CD14-positive monocyte (primary cell): Measurements from ENCODE around the gene STAMBPL1. TPM values are rescaled to one million over a fixed set of nuclear protein-coding genes. Genes with fewer than 3 reads are reported as not detected.

Source experiments
- DNase-seq, 3 donors: peaks; one replicate each; pipeline ENCODE4 v3.0.0-alpha.2; 2011 to 2022
- H2AFZ ChIP-seq: 2 replicates; pipeline ENCODE4 v1.6.0; 2012; ENCODE audit warnings: mild to moderate bottlenecking, low read depth, low read length, inconsistent platforms; ENCODE audit not compliant: insufficient read depth, poor library complexity, severe bottlenecking
- H3K27ac ChIP-seq, 2 donors: 1 replicate in 1 of 2; 2 replicates in 1 of 2; pipeline ENCODE4 v1.5.1; 2012 to 2013; ENCODE audit warnings: low read length in 2 of 2, control low read depth in 1 of 2, inconsistent platforms in 1 of 2, low read depth in 1 of 2, mild to moderate bottlenecking in 1 of 2
- H3K27me3 ChIP-seq, 2 donors: one replicate each; pipeline versions ENCODE4 v1.6.0 to v1.6.1; 2011 to 2013; ENCODE audit warnings: low read length in 2 of 2; ENCODE audit not compliant: control insufficient read depth in 2 of 2, insufficient read depth in 2 of 2
- H3K36me3 ChIP-seq, 2 donors: replicated peaks in 1 of 2; 1 replicate in 1 of 2; 2 replicates in 1 of 2; pipeline versions ENCODE4 v1.5.1 to v1.6.1; 2012 to 2013; ENCODE audit warnings: low read length in 2 of 2, control low read depth in 1 of 2, inconsistent platforms in 1 of 2, mild to moderate bottlenecking in 1 of 2; ENCODE audit not compliant: insufficient read depth in 2 of 2, control insufficient read depth in 1 of 2
- H3K4me1 ChIP-seq, 2 donors: 1 replicate in 1 of 2; 2 replicates in 1 of 2; pipeline versions ENCODE4 v1.5.1 to v1.6.1; 2012 to 2013; ENCODE audit warnings: low read length in 2 of 2, control low read depth in 1 of 2, inconsistent platforms in 1 of 2, mild to moderate bottlenecking in 1 of 2, moderate library complexity in 1 of 2; ENCODE audit not compliant: insufficient read depth in 2 of 2, control insufficient read depth in 1 of 2
- H3K4me2 ChIP-seq: replicated peaks from 2 replicates; pipeline ENCODE3; 2012; ENCODE audit warnings: low read length, moderate library complexity, mild to moderate bottlenecking; ENCODE audit not compliant: poor library complexity, severe bottlenecking; ENCODE audit errors: extremely low read depth
- H3K4me3 ChIP-seq, 3 experiments: fragments of 200-600 bp in 1 of 3; sonication (generic) in 1 of 3; replicated peaks in 1 of 3; 1 replicate in 2 of 3; 2 replicates in 1 of 3; pipeline ENCODE4 v1.5.1; 2011 to 2013; ENCODE audit warnings: low read length in 3 of 3, mild to moderate bottlenecking in 3 of 3, control low read depth in 2 of 3, low read depth in 2 of 3, inconsistent platforms in 1 of 3, moderate library complexity in 1 of 3
- H3K79me2 ChIP-seq: 2 replicates; pipeline ENCODE4 v1.6.0; 2012; ENCODE audit warnings: mild to moderate bottlenecking, control low read depth, inconsistent platforms, low read length, moderate library complexity; ENCODE audit not compliant: insufficient read depth
- H3K9ac ChIP-seq: 2 replicates; pipeline ENCODE4 v1.6.0; 2017; ENCODE audit warnings: low read length, mild to moderate bottlenecking; ENCODE audit not compliant: insufficient read depth, poor library complexity, severe bottlenecking
- H3K9me3 ChIP-seq, 2 donors: replicated peaks in 1 of 2; 1 replicate in 1 of 2; 2 replicates in 1 of 2; pipeline versions ENCODE4 v1.5.1 to v1.6.1; 2012 to 2013; ENCODE audit warnings: low read length in 2 of 2, control low read depth in 1 of 2; ENCODE audit not compliant: control insufficient read depth in 1 of 2, insufficient read depth in 1 of 2
- H4K20me1 ChIP-seq: 2 replicates; pipeline ENCODE4 v1.6.0; 2012; ENCODE audit warnings: mild to moderate bottlenecking, low read length, control low read depth, moderate library complexity; ENCODE audit not compliant: insufficient read depth
- H3K27ac Mint-ChIP-seq, 7 donors: one replicate each; pipeline ENCODE4 v1.8.0; 2020; ENCODE audit warnings: mild to moderate bottlenecking in 7 of 7, mixed read lengths in 7 of 7, moderate library complexity in 6 of 7, inconsistent platforms in 2 of 7
- H3K27me3 Mint-ChIP-seq, 3 donors: one replicate each; pipeline ENCODE4 v1.8.0; 2021 to 2022; ENCODE audit warnings: low read depth in 3 of 3, mild to moderate bottlenecking in 3 of 3, mixed read lengths in 3 of 3, moderate library complexity in 3 of 3, inconsistent platforms in 1 of 3
- H3K36me3 Mint-ChIP-seq, 2 donors: one replicate each; pipeline ENCODE4 v1.8.0; 2020; ENCODE audit warnings: mixed read lengths in 2 of 2, inconsistent platforms in 1 of 2, mild to moderate bottlenecking in 1 of 2
- H3K4me1 Mint-ChIP-seq: one replicate; pipeline ENCODE4 v1.8.0; 2020; ENCODE audit warnings: mild to moderate bottlenecking, mixed read lengths
- H3K4me3 Mint-ChIP-seq, 2 donors: one replicate each; pipeline ENCODE4 v1.8.0; 2020; ENCODE audit warnings: mild to moderate bottlenecking in 2 of 2, mixed read lengths in 2 of 2, moderate library complexity in 1 of 2
- H3K9me3 Mint-ChIP-seq, 7 donors: one replicate each; pipeline ENCODE4 v1.8.0; 2020 to 2022; ENCODE audit warnings: mixed read lengths in 7 of 7, mild to moderate bottlenecking in 6 of 7, moderate library complexity in 6 of 7, inconsistent platforms in 2 of 7
- WGBS: methylation state at CpG from one replicate; pipeline ENCODE4 v1.1.5; 2013; ENCODE audit warnings: missing lambda C conversion rate; ENCODE audit not compliant: insufficient coverage; 5-methylcytosine and 5-hydroxymethylcytosine counted together
- intact Hi-C, 2 donors: fragments of 100-400 bp; cut with micrococcal nuclease; formaldehyde crosslinking; loops; one replicate each; pipeline versions ENCODE4 v1.15.0 to v1.15.1; 2023
- polyA plus RNA-seq, 3 donors: library from polyadenylated mRNA; depleted of rRNA in 1 of 3; unstranded in 2 of 3; stranded (reverse) in 1 of 3; fragments of 300-500 nt in 2 of 3; fragments of >200 nt in 1 of 3; fragmentation: Illumina TruSeq in 2 of 3; gene quantifications; 1 replicate in 2 of 3; 2 replicates in 1 of 3; pipeline ENCODE4 v1.2.3, GENCODE V29; 2012 to 2021
- TF ChIP-seq, protein P1 (sequence below): fragments of 200-600 bp; IDR thresholded peaks from one replicate; pipeline ENCODE4 v1.8.0; 2022; ENCODE audit warnings: antibody characterized with exemption, mild to moderate bottlenecking

The STAMBPL1 gene
- polyA plus RNA-seq, 3 donors: 0.07 to 1.5 (median 0.10) TPM

DNA sequence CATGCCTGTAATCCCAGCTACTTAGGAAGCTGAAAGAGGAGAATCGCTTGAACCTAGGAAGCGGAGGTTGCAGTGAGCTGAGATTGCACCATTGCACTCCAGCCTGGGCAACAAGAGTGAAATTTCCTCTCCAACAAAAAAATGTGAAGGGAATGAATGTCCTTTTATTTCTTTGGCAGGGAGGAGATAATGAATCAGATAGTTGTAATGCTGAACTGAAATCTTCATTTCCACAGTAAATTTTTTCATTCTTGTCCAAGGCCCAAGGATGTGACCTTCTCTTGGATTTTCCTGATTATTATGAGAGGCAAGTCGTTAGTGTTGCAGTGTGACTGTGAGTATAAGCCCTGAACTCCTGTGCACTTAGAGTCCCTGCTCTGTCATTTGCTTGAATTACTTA, 13.6 kb downstream of the STAMBPL1 start:
- no peak overlapping the region for H3K9ac ChIP-seq
- intact Hi-C loops: no loop called here
- no peak overlapping the region for H3K4me2 ChIP-seq
- no peaks in the 10 kb centered on the region for H3K4me1 ChIP-seq
- no peaks in the 10 kb centered on the region for H3K27me3 ChIP-seq
- H3K4me3 Mint-ChIP-seq: no peak overlapping the region
- no peak for DNase-seq
- peaks cover 3 to 6% of the 10 kb centered on the region in 2 donors for H3K36me3 Mint-ChIP-seq
- no peaks in the 10 kb centered on the region for H3K79me2 ChIP-seq
- H2AFZ ChIP-seq: no peak overlapping the region
- TF ChIP-seq, protein P1, sequence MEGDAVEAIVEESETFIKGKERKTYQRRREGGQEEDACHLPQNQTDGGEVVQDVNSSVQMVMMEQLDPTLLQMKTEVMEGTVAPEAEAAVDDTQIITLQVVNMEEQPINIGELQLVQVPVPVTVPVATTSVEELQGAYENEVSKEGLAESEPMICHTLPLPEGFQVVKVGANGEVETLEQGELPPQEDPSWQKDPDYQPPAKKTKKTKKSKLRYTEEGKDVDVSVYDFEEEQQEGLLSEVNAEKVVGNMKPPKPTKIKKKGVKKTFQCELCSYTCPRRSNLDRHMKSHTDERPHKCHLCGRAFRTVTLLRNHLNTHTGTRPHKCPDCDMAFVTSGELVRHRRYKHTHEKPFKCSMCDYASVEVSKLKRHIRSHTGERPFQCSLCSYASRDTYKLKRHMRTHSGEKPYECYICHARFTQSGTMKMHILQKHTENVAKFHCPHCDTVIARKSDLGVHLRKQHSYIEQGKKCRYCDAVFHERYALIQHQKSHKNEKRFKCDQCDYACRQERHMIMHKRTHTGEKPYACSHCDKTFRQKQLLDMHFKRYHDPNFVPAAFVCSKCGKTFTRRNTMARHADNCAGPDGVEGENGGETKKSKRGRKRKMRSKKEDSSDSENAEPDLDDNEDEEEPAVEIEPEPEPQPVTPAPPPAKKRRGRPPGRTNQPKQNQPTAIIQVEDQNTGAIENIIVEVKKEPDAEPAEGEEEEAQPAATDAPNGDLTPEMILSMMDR: no peak
- no peaks in the 10 kb centered on the region for H3K36me3 ChIP-seq
- no peak overlapping the region for H3K4me3 ChIP-seq
- peaks cover 12% of the 10 kb centered on the region for H3K4me1 Mint-ChIP-seq
- H3K27ac ChIP-seq: no peak overlapping the region
- H3K27me3 Mint-ChIP-seq: no peaks in the 10 kb centered on the region
- no peaks in the 10 kb centered on the region for H3K9me3 ChIP-seq
- H3K9me3 Mint-ChIP-seq: no peaks in the 10 kb centered on the region
- 100% methylated on average over 1 of the region's 3 CpGs for WGBS
- H4K20me1 ChIP-seq: no peaks in the 10 kb centered on the region
- H3K27ac Mint-ChIP-seq: no peak overlapping the region

DNA sequence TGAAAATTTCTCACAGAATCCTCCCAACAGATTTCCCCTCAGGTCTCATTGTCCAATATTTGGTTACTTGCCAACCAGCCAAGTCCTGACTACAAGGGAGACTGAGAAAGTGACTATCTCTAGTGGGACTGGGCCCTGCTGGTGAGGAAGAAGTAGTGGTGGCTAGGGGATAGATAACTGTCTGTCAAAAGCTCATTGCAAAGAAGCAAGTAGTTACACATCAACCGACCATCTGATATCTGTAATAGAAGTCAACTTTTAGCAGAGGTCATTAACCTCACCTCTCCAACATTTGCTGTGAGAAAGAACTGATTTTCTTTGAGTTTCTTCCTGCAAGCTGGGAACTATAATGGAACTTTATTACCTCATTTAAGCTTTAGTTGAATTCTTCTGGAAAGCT, 15.2 kb downstream of the STAMBPL1 start:
- Histone ChIP-seq H3K4me3 (no peak overlapping the region), H3K4me1 (peaks cover under 1 to 1% of the 10 kb centered on the region in 2 donors), H3K9ac (no peak overlapping the region), H4K20me1 (no peaks in the 10 kb centered on the region), H3K4me2 (no peak overlapping the region), H3K79me2 (no peaks in the 10 kb centered on the region), H3K27me3 (no peaks in the 10 kb centered on the region), H3K9me3 (no peaks in the 10 kb centered on the region), H3K36me3 (no peaks in the 10 kb centered on the region), H3K27ac (no peak overlapping the region), H2AFZ (no peak overlapping the region)
- WGBS: no CpG with 5 or more reads among the region's 1 CpG
- no peaks in the 10 kb centered on the region for H3K9me3 Mint-ChIP-seq
- peaks cover 13% of the 10 kb centered on the region for H3K4me1 Mint-ChIP-seq
- no peak for DNase-seq
- TF ChIP-seq, protein P1: no peak
- intact Hi-C loops: no loop called here
- no peak overlapping the region for H3K4me3 Mint-ChIP-seq
- peaks cover 0 to 2% (median 0%) of the 10 kb centered on the region in 3 donors for H3K27me3 Mint-ChIP-seq
- peaks cover 3 to 6% of the 10 kb centered on the region in 2 donors for H3K36me3 Mint-ChIP-seq
- H3K27ac Mint-ChIP-seq: no peak overlapping the region
